Panc1 (cell line): Measurements from ENCODE around the gene ATP2B2. TPM values are rescaled to one million over a fixed set of nuclear protein-coding genes. Genes with fewer than 3 reads are reported as not detected.

Experiments used
- ATAC-seq: fragments of 200-7000 bp; cut with Tn5 transposase; 2 replicates; pipeline ENCODE4 v1.9.1; 2020; ENCODE audit warnings: mild to moderate bottlenecking, moderate library complexity
- BruUV-seq: library from RNA; stranded (reverse); fragments of 400-500 nt; replicated peaks from 2 replicates; lab custom pipeline; 2021; lab: Mats Ljungman, UMichigan
- CTCF ChIA-PET: fragments of 300-600 bp; sonication (Branson Sonifier 250); formaldehyde crosslinking; loops from one replicate; lab custom pipeline; 2022; ENCODE audit warnings: antibody characterized with exemption; lab: Charles Lee
- POLR2A ChIA-PET: fragments of 300-600 bp; sonication (Branson Sonifier 250); formaldehyde crosslinking; loops from one replicate; lab custom pipeline; 2022; ENCODE audit warnings: antibody characterized with exemption; lab: Charles Lee
- DNase-seq: peaks from one replicate; pipeline ENCODE4 v3.0.0-alpha.2; 2010; ENCODE audit warnings: low read depth, low spot score
- H3K27ac ChIP-seq: 2 replicates; pipeline ENCODE4 v1.5.1; 2011; ENCODE audit warnings: mild to moderate bottlenecking, low read length, inconsistent platforms
- H3K27me3 ChIP-seq: fragments of 200-500 bp; sonication (Bioruptor generic); 2 replicates; pipeline ENCODE4 v1.6.0; 2014; ENCODE audit warnings: low read length, inconsistent platforms; ENCODE audit not compliant: control insufficient read depth, insufficient read depth
- H3K36me3 ChIP-seq: fragments of 200-500 bp; sonication (Bioruptor generic); 2 replicates; pipeline ENCODE4 v1.5.1; 2014; ENCODE audit warnings: inconsistent platforms, mild to moderate bottlenecking, low read length, moderate library complexity; ENCODE audit not compliant: control insufficient read depth, insufficient read depth
- H3K4me1 ChIP-seq: 2 replicates; pipeline ENCODE4 v1.5.1; 2011; ENCODE audit warnings: inconsistent platforms, mild to moderate bottlenecking, low read length, moderate library complexity; ENCODE audit not compliant: control insufficient read depth, insufficient read depth
- H3K4me3 ChIP-seq, 2 experiments: 2 replicates each; pipeline ENCODE4 v1.5.1; 2011 to 2012; ENCODE audit warnings: low read depth in 2 of 2, low read length in 2 of 2, mild to moderate bottlenecking in 2 of 2, inconsistent platforms in 1 of 2, moderate library complexity in 1 of 2
- H3K9me3 ChIP-seq: fragments of 200-500 bp; sonication (Bioruptor generic); 2 replicates; pipeline ENCODE4 v1.5.1; 2014; ENCODE audit warnings: low read depth, mild to moderate bottlenecking, inconsistent platforms, low read length, moderate library complexity; ENCODE audit not compliant: control insufficient read depth, insufficient read depth
- POLR2AphosphoS5 ChIP-seq: IDR thresholded peaks from 2 replicates; pipeline ENCODE4 v1.6.1; 2012; ENCODE audit warnings: mild to moderate bottlenecking, low read depth, low read length, moderate library complexity
- REST ChIP-seq, 2 experiments: IDR thresholded peaks; 2 replicates each; pipeline ENCODE4 v1.6.1; 2011 to 2012; ENCODE audit warnings: low read depth in 2 of 2, control low read depth in 1 of 2, low read length in 1 of 2, mild to moderate bottlenecking in 1 of 2, moderate library complexity in 1 of 2; ENCODE audit not compliant: insufficient read depth in 1 of 2
- SIN3A ChIP-seq: IDR thresholded peaks from 2 replicates; pipeline ENCODE4 v1.6.1; 2012; ENCODE audit warnings: low read depth, mild to moderate bottlenecking, low read length, moderate library complexity, borderline replicate concordance; ENCODE audit not compliant: insufficient read depth
- TCF7L2 ChIP-seq: IDR thresholded peaks from 2 replicates; pipeline ENCODE4 v1.6.1; 2011; ENCODE audit warnings: mild to moderate bottlenecking, low read depth, low read length, inconsistent platforms
- in situ Hi-C: cut with HindIII; loops from 2 replicates; pipeline ENCODE4 v1.10.0; 2016; ENCODE audit warnings: low sequenced_read_pairs, low pct_unique_long_range_greater_than_20kb
- intact Hi-C: fragments of 100-400 bp; cut with micrococcal nuclease; formaldehyde crosslinking; loops from one replicate; pipeline ENCODE4 v1.10.0; 2022; ENCODE audit not compliant: unreplicated experiment
- total RNA-seq: library from RNA; stranded (reverse); gene quantifications from one replicate; pipeline ENCODE4 v1.2.1, GENCODE V29; 2021; ENCODE audit not compliant: unreplicated experiment
- TF ChIP-seq, protein P1 (sequence below): fragments of 450-650 bp; IDR thresholded peaks from 2 replicates; pipeline ENCODE4 v1.5.1; 2017; ENCODE audit warnings: mild to moderate bottlenecking

ATP2B2 gene
- total RNA-seq, 1 experiment from 2014 or later = not detected

DNA sequence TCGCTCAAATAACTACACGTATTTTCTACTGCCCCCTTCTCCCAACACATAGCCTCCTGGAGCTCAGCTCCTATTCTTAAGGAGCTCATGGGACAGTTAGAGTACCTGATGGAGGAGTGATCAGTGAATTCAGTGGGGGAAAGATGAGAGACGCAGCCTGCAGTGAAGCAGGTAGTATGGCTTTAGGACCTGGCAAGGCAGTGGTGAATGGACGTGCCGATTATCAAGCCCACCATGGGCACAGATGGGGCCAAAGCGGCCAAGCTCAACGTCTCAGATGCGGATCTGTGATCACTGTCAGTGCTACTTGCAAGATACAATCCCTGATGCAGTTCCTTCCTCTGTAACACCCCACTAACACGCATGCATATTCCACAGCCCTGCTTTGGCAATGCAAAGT is 45.8 kb upstream of the ATP2B2 start:
- H3K27ac ChIP-seq = no peak overlapping the region
- no peaks in the 10 kb centered on the region for H3K27me3 ChIP-seq
- ChIA-PET CTCF (no interaction called here), POLR2A (interaction anchor here (0.6 kb wide), 1 partner anchor 390 kb away, joined by 3 read pairs; no protein-coding TSS in a partner anchor)
- H3K4me1 ChIP-seq = peaks cover 8% of the 10 kb centered on the region; the same call in 1 of the 2 replicates
- intact Hi-C loops = no loop called here
- no peak overlapping the region for H3K4me3 ChIP-seq
- no peaks in the 10 kb centered on the region for H3K36me3 ChIP-seq
- no peaks in the 10 kb centered on the region for H3K9me3 ChIP-seq
- no TSS peak for BruUV-seq
- in situ Hi-C loops = no loop called here
- ATAC-seq (no peak), DNase-seq (no peak)
- TF ChIP-seq TCF7L2 (no peak), SIN3A (no peak), REST (IDR thresholded peaks at IDR 0.05; ENCODE audit: insufficient read depth in 1 of 2, low read depth in 2 of 2, low read length in 1 of 2) (no peak)

DNA sequence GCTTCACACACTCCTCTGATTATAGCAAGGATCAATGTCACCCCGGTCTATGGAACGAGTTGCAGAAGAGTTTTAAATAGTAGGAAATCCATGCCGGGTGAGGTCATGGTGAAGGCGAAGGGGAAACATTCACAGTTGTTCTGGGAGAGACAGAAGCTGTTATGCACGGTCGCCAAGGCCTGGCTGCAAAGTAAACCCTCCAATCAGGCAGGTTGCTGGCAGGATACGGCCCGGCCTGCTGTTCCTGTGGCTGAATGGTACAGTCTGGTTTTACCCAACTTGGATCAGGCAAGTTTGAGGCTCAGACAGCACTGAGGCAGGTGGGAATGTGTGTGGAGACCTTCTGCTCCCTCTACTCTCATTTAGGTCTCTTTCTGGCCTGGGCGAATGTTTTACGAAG is 45.3 kb upstream of the ATP2B2 start:
- Histone ChIP-seq H3K27me3 (no peaks in the 10 kb centered on the region), H3K4me3 (no peak overlapping the region), H3K4me1 (peaks cover 8% of the 10 kb centered on the region; the same call in 1 of the 2 replicates), H3K9me3 (no peaks in the 10 kb centered on the region), H3K27ac (no peak overlapping the region), H3K36me3 (no peaks in the 10 kb centered on the region)
- CTCF ChIA-PET = no interaction called here
- DNase-seq (no peak), ATAC-seq (no peak)
- intact Hi-C loops = no loop called here
- BruUV-seq = no TSS peak
- TF ChIP-seq POLR2AphosphoS5 (no peak), SIN3A (no peak), REST (IDR thresholded peaks at IDR 0.05; ENCODE audit: insufficient read depth in 1 of 2, low read depth in 2 of 2, low read length in 1 of 2) (no peak), TCF7L2 (no peak)
- TF ChIP-seq, protein P1, sequence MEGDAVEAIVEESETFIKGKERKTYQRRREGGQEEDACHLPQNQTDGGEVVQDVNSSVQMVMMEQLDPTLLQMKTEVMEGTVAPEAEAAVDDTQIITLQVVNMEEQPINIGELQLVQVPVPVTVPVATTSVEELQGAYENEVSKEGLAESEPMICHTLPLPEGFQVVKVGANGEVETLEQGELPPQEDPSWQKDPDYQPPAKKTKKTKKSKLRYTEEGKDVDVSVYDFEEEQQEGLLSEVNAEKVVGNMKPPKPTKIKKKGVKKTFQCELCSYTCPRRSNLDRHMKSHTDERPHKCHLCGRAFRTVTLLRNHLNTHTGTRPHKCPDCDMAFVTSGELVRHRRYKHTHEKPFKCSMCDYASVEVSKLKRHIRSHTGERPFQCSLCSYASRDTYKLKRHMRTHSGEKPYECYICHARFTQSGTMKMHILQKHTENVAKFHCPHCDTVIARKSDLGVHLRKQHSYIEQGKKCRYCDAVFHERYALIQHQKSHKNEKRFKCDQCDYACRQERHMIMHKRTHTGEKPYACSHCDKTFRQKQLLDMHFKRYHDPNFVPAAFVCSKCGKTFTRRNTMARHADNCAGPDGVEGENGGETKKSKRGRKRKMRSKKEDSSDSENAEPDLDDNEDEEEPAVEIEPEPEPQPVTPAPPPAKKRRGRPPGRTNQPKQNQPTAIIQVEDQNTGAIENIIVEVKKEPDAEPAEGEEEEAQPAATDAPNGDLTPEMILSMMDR = no peak
- in situ Hi-C loops = no loop called here
- POLR2A ChIA-PET = interaction anchor here (0.6 kb wide), 1 partner anchor 389 kb away, joined by 3 read pairs; no protein-coding TSS in a partner anchor
